Chondrocyte (in vitro differentiated cells): ENCODE data around the gene RAD54L. TPM values are rescaled to one million over a fixed set of nuclear protein-coding genes. Genes with fewer than 3 reads are reported as not detected.

Source experiments
- DNase-seq: peaks from one replicate; pipeline ENCODE4 v3.0.0; 2021; ENCODE audit warnings: mixed read lengths, low spot score
- H3K27ac Mint-ChIP-seq: one replicate; pipeline ENCODE4 v1.8.0; 2021; ENCODE audit warnings: mild to moderate bottlenecking, moderate library complexity, mixed read lengths; ENCODE audit not compliant: unreplicated experiment
- H3K27me3 Mint-ChIP-seq: 2 replicates; pipeline ENCODE4 v1.8.0; 2021; ENCODE audit warnings: low read depth, mixed read lengths
- H3K36me3 Mint-ChIP-seq: 2 replicates; pipeline ENCODE4 v1.8.0; 2021; ENCODE audit warnings: low read depth, mixed read lengths
- H3K4me1 Mint-ChIP-seq: 2 replicates; pipeline ENCODE4 v1.8.0; 2021; ENCODE audit warnings: low read depth, mild to moderate bottlenecking, mixed read lengths
- H3K4me3 Mint-ChIP-seq: one replicate; pipeline ENCODE4 v1.8.0; 2021; ENCODE audit warnings: mild to moderate bottlenecking, moderate library complexity, mixed read lengths; ENCODE audit not compliant: unreplicated experiment
- H3K9me3 Mint-ChIP-seq: 2 replicates; pipeline ENCODE4 v1.8.0; 2021; ENCODE audit warnings: low read depth, mixed read lengths
- total RNA-seq: library from RNA; stranded (reverse); gene quantifications from 3 replicates; pipeline ENCODE4 v1.2.1, GENCODE V29; 2021
- TF ChIP-seq, protein P1 (sequence below): fragments of 200-600 bp; sonication (generic); IDR thresholded peaks from 2 replicates; pipeline ENCODE4 v1.5.0; 2021; ENCODE audit warnings: antibody characterized with exemption, mild to moderate bottlenecking, moderate library complexity

RAD54L gene
- total RNA-seq, 1 donor from 2014 or later: 2.7 TPM

DNA sequence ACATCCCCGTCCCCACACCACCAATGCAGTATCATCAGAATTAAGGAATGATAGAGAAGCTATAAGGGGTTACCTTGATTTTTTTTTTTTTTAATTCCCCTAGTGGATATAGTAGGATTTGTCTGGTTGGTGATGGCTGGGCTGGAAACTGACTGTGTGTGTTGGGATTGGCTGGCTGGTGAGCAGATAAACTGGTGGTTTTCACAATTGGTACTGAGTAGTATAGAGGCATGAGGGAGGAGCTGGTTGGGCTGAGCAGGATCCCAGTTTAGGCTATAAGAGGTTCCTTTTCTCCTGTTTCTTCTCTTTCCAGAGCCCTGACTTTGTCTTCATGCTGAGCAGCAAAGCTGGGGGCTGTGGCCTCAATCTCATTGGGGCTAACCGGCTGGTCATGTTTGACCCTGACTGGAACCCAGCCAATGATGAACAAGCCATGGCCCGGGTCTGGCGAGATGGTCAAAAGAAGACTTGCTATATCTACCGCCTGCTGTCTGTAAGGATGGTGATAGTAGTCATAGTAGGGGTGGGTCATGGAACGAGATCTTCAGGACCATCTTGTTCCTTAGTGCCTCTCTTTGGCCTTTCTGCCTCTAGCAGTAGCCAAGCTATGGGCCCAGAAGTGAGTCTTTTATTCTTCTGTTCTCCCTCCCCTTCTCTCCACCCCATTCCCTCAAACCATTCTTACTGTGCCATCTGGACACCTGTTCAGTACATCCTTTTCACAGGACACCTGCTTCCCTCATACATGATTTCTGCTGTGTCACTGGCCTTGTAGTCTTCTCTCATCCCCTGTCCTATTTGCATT lies 26.9 kb downstream of the RAD54L start:
- H3K4me3 Mint-ChIP-seq: no peak overlapping the region
- H3K4me1 Mint-ChIP-seq: no peaks in the 10 kb centered on the region
- H3K9me3 Mint-ChIP-seq: no peaks in the 10 kb centered on the region
- H3K27ac Mint-ChIP-seq: no peak overlapping the region
- TF ChIP-seq, protein P1, sequence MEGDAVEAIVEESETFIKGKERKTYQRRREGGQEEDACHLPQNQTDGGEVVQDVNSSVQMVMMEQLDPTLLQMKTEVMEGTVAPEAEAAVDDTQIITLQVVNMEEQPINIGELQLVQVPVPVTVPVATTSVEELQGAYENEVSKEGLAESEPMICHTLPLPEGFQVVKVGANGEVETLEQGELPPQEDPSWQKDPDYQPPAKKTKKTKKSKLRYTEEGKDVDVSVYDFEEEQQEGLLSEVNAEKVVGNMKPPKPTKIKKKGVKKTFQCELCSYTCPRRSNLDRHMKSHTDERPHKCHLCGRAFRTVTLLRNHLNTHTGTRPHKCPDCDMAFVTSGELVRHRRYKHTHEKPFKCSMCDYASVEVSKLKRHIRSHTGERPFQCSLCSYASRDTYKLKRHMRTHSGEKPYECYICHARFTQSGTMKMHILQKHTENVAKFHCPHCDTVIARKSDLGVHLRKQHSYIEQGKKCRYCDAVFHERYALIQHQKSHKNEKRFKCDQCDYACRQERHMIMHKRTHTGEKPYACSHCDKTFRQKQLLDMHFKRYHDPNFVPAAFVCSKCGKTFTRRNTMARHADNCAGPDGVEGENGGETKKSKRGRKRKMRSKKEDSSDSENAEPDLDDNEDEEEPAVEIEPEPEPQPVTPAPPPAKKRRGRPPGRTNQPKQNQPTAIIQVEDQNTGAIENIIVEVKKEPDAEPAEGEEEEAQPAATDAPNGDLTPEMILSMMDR: peak; percentile 25
- no peaks in the 10 kb centered on the region for H3K27me3 Mint-ChIP-seq
- H3K36me3 Mint-ChIP-seq: peaks cover 4% of the 10 kb centered on the region
- no peak for DNase-seq

DNA sequence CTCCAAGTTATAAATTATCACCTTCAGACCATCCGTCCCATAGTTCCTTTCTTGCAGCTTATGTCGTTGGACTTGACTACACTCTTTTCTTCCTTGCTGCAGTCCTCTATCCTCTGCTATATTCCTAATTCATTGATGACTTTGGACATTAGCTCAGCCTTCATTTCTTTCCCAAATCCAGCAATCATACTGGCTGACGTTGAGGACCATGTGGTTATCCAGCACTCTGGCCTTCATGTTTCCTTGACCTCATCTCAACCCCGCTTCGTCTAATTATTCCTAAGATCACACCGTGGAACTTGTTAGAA lies 27.4 kb downstream of the RAD54L start:
- TF ChIP-seq, protein P1: no peak
- Mint-ChIP-seq H3K27me3 (no peaks in the 10 kb centered on the region), H3K36me3 (peaks cover 4% of the 10 kb centered on the region), H3K27ac (no peak overlapping the region), H3K9me3 (no peaks in the 10 kb centered on the region), H3K4me1 (no peaks in the 10 kb centered on the region), H3K4me3 (no peak overlapping the region)
- DNase-seq: no peak

DNA sequence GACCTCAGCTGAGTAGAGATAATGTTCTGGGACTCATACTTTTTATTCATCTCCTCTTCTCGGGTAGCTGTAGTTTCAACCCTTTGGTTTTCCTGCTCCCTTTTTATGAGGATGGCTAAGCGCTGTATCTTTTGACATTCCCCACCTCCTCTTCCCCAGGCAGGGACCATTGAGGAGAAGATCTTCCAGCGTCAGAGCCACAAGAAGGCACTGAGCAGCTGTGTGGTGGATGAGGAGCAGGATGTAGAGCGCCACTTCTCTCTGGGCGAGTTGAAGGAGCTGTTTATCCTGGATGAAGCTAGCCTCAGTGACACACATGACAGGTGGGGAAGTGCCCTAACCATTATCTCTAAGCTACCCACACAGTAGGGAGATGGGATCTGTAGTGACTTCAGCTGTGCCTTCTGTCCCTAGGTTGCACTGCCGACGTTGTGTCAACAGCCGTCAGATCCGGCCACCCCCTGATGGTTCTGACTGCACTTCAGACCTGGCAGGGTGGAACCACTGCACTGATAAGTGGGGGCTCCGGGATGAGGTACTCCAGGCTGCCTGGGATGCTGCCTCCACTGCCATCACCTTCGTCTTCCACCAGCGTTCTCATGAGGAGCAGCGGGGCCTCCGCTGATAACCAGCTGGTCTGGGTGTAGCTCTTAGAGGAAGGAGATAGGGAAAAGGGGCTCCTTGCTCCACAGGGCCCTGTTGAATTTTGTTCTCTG lies 30.3 kb downstream of the RAD54L start:
- Mint-ChIP-seq H3K36me3 (peaks cover 17% of the 10 kb centered on the region), H3K4me1 (no peaks in the 10 kb centered on the region), H3K27ac (no peak overlapping the region), H3K9me3 (no peaks in the 10 kb centered on the region), H3K4me3 (no peak overlapping the region), H3K27me3 (no peaks in the 10 kb centered on the region)
- TF ChIP-seq, protein P1: no peak
- no peak for DNase-seq

DNA sequence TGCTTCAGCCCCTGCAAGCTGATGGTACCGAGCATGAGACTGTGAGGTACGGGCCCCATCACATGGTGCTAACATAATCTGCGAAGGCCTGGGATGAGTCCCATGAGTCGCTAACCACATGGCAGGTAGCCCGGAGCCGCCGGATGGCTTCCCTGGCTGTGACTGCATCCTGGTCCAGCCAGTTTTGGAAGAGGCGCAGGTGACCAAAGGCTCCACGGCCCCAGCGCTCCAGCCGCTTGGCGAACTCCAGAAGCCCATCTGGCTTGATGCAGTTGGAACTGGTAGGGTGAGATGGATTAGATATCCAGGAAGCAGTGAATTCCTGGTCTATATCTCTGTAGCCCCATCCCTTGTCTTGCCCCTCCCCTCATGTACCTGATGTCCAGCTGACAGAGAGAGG lies 31.2 kb downstream of the RAD54L start:
- no peaks in the 10 kb centered on the region for H3K9me3 Mint-ChIP-seq
- H3K36me3 Mint-ChIP-seq: peaks cover 23% of the 10 kb centered on the region
- DNase-seq: no peak
- no peak overlapping the region for H3K27ac Mint-ChIP-seq
- TF ChIP-seq, protein P1: no peak
- H3K27me3 Mint-ChIP-seq: no peaks in the 10 kb centered on the region
- no peak overlapping the region for H3K4me3 Mint-ChIP-seq
- no peaks in the 10 kb centered on the region for H3K4me1 Mint-ChIP-seq

DNA sequence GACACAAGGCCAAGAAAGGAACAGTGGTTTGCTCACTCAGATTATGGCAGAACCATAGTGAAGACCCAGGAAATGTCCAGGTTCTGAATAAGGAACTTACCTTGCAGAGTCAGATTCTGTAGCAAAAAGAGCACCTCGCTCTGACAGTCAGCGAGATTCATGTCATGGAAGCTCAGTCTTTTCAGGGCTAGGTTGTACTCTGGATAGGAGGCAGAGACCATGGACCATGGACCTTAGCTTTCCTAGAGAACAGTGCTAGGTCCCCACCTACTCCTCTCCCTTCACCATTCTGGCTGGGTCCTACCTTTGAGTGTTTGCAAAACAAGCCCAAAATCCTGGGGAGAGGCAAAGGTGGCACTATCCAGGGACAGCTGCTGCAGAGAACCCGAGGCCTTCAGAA lies 32.5 kb downstream of the RAD54L start:
- no peak overlapping the region for H3K4me3 Mint-ChIP-seq
- H3K36me3 Mint-ChIP-seq: peaks cover 34% of the 10 kb centered on the region
- no peaks in the 10 kb centered on the region for H3K27me3 Mint-ChIP-seq
- DNase-seq: no peak
- TF ChIP-seq, protein P1: no peak
- H3K4me1 Mint-ChIP-seq: no peaks in the 10 kb centered on the region
- H3K9me3 Mint-ChIP-seq: no peaks in the 10 kb centered on the region
- no peak overlapping the region for H3K27ac Mint-ChIP-seq
